Activated T-cell treated with anti-CD3 and anti-CD28 coated beads, Interleukin-2, amount 50 U/mL, for 1 hour (primary cell): ENCODE data around the gene LRRC75A.
"Not testable (repeated sequence)": the region's sequence is repeated elsewhere in the genome, so short reads cannot be mapped to it uniquely, and the experiment has no call there.

Experiments
- DNase-seq: peaks from one replicate; pipeline ENCODE4 v3.0.0-alpha.2; 2020

LRRC75A gene

DNA sequence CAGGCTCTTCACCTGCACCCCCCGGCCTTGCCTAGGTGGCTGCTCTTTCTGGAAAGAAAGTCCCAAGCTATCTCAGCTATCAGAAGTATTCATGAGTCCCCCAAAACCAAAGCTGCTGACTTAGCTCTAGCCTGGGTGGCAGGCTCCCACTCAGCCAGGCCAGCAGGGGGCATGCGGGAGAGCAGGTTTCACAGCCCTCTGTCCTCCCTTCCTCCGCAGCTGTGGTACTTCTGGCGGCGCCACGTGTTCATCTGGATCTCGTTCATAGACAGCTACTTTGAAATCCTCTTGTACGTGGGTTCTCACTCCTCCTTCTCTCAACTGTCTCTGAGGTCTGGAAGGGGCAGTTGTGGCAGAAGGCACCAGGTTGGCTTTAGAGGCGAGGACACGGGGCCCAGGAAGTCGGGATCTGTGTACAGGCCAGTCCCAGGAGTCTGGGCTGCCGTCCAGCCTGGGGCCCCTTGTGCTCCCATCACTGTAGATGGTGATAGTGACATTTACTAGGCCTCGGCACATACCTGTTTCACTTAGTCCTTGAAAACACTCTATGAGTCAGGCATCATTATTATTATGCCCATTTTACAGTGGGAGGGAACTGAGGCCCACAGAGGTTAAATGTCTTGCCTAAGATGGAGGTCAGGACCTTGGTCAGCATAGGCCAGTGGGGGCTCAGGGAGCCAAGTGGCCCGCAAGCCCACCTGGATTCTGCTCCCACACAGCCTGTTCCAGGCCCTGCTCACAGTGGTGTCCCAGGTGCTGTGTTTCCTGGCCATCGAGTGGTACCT lies 63.7 kb downstream of the LRRC75A start:
- DNase-seq, result peak; percentile 59

DNA sequence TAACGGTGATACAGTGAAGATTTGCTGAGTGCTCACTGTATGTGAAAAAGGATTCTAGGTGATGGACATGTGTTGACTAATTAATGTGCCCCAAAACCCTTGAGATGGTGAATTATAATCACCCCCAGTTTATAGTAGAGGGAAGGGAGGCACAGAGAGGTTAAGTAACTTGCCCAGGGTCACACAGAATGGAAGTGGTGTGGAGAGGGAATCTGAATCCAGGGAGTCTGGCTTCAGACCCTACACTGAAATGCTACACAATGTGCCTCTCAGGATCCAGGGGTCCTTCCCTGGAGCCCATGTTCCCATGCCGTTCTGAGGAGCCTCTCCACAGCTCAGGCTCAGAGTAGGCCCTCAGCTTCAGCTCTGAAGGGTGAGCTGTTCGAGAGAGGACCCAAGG lies 65.0 kb downstream of the LRRC75A start:
- no peak for DNase-seq

DNA sequence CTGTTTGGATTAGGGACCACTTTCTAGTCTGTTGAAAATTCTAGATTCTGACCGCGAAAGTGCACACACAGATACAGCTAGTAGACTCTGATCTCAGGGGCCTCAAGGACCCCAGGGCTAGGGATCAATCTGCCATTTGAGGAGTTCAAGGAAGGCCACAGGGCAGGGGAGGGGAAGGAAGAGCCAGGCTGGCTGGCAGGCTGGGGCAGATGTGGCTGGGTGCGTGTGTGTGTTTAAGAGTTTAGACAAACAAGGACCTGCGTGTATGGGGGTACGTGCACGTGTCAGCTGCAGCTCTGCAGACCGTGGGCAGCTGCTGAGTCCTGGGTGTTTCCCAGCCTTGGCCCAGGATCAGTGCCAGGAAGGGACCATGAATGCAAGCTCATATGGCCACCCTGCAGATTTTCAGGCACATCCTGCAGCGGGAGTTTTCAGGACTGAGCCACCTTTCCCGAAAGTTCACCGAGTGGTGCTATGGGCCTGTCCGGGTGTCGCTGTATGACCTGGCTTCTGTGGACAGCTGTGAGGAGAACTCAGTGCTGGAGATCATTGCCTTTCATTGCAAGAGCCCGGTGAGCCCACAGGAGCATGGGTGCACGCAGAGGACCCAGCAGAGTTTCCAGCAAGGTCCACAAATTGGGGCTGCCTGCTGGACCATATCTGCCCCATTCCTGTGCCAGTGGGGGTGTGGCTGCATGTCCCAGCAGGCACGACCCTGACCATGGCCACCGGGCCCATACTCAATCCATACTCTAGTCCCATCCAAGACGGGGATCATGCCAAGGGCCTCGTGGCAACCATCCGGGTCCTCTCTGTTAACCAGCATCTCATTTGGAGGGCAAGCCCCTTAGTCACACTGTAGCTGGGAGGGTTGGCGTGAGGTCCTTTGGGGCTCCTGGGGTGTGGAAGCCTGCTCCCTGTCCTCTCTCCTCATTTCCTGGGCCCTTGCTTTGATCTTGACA lies 66.0 kb downstream of the LRRC75A start:
- DNase-seq, result no peak

DNA sequence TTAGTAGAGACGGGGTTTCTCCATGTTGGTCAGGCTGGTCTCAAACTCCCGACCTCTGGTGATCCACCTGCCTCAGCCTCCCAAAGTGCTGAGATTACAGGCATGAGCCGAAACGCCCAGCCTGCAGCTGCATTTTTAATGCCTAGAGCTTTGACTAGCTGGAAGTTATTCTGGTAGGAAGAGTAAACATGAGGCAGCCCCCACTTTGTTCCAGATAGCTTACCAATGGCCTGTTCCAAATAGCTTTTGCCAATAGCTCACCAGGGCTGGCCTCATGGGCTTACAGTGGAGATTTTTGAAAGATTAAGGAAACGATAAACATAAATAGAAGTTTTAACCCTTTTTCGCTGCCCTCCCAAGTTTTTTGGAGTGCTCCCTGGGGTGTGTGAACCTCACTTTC lies 66.8 kb downstream of the LRRC75A start:
- DNase-seq, result no peak

DNA sequence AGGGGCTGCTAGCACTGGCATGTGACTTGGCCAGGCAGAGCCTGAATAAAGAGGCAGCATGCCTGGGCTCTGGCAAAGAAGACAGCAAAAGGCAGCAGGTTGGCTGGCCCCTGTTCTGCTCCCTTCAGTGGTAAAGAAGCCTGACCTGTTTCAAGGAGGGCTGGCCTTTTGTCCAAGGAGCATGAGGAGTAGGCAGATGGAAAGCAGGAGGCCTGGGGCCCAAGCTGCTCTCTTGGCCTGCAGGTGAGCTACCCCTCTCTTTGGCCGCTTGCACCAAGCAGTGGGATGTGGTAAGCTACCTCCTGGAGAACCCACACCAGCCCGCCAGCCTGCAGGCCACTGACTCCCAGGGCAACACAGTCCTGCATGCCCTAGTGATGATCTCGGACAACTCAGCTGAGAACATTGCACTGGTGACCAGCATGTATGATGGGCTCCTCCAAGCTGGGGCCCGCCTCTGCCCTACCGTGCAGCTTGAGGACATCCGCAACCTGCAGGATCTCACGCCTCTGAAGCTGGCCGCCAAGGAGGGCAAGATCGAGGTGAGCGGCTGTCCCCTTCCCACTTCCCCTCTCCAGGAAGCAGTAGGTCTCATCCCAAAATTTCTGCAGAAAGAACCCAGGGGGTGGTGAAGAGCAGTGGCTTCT lies 68.6 kb downstream of the LRRC75A start:
- DNase-seq, result no peak

DNA sequence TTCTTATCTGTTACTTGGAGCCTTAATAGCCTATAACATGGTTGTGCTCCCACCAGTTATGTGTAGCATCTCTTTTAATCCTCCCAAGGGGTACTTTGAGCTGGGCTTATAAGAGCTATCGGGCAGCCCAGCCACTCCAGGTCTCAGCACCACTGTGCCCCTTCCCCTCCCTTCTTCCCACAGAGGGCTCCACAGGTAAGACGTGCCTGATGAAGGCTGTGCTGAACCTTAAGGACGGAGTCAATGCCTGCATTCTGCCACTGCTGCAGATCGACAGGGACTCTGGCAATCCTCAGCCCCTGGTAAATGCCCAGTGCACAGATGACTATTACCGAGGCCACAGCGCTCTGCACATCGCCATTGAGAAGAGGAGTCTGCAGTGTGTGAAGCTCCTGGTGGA lies 69.6 kb downstream of the LRRC75A start:
- DNase-seq, result no peak

DNA sequence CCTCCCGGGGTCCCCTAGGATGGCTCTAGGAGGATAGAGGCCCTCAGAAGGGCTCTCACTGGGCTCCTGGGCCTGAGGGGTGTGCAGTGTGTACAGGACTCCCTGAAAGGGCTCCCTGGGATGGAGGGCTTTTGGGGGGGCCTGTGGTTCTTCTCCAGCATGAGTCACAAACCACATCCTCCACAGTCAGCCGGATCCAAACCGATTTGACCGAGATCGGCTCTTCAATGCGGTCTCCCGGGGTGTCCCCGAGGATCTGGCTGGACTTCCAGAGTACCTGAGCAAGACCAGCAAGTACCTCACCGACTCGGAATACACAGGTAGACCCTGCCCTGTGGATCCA lies 72.1 kb downstream of the LRRC75A start:
- peak; percentile 51 for DNase-seq

DNA sequence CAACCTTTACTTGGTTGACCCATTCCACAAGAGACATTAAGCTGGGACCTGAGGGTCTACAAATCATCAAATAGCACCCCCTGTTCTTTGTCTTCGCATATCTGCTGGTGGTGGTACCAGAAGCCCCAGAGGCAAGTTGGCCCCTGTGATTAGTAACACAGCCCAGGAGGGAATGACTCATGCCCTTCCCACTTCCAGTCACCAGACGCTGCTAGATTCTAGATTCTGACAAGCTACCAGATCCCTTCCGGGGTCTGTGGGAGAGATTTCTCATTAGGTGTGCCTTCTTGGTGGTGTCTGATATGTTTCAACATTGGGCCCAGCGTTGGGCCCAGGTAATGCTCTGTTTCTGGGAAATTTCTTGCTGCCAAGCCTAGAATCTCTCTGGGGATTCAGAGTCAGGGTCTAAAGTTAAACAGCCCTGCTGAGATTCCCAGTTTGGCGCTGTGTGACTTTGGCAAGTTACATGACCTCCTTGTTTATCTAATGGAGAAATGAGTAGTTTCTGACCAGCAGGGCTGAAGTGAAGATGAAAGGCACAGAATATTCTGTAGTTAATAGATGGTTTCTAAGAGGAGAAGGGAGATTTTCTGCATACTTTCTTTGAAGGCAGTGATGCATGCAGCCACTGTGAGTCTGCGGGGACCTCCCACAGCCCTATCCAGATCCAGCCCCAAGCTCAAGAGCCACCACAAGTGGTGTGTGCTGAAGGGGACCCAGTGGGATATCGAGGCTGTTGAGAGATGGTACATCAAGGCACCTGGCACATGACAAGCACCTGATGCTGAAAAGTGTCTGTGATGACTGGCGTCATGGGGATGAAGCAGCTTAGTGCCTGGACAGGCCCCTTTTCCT lies 72.7 kb downstream of the LRRC75A start:
- no peak for DNase-seq

DNA sequence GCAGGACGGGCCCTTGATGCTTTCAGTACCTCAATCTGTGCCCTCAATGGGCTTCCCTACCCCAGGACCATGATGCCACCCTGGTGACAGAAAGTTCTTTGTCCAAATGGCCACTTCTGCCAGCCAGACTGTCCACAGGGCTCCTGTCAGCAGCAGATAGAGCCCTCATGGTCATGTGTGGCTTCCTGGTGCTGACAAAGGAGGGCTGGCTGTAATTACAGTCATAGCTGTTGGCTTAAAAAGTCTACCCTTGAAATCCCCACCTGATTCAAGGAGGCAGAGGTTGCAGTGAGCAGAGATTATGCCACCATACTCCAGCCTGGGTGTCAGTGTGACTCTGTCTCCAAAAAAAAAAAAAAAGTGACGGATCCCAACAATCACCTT lies 73.3 kb downstream of the LRRC75A start:
- no peak for DNase-seq

DNA sequence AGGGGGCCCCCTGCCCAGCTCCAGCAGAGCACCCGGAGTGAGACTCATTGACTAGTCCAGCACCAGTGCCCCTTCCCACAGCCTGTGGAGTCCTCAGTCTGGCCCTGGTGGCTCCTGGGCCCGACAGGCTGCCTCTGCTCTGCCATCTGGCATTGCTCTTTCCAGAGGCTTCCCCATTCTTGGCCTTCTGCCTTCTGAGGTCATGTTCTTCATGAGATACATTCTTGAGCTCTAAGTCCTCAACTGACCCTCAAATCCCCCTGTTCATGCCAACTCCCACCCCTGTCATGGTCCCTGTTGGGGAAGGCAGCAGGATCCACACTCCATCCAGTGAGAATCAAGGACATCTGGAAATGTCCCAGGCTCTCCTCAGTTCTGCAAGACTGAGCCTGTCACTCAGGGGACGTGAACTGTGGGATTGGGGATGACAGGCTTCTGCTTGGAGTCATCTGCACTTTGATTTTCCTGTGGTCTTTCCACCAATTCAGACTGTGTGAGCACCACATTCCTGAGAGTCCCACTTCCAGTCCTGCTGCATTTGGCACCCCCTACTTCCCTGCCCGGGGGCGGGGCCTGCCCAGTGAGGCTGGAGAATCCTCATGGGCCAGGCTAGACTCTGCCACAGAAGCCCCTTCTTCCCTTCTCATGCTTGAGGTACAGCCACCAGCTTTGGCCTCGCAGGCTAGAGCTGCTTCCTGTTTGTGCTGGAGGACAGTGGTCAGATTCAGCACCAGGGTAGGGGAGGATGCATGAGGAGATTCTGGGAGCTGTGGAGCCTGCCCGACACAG lies 73.9 kb downstream of the LRRC75A start:
- DNase-seq, result no peak

DNA sequence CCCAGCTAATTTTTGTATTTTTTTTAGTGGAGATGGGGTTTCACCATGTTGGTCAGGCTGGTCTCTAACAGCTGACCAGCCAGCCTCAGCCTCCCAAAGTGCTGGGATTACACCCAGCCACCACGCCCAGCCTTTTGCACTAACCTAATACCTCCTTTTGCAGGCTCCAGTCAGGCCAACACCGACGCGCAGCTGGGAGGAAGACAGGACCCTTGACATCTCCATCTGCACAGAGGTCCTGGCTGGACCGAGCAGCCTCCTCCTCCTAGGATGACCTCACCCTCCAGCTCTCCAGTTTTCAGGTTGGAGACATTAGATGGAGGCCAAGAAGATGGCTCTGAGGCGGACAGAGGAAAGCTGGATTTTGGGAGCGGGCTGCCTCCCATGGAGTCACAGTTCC lies 74.6 kb downstream of the LRRC75A start:
- no peak for DNase-seq

DNA sequence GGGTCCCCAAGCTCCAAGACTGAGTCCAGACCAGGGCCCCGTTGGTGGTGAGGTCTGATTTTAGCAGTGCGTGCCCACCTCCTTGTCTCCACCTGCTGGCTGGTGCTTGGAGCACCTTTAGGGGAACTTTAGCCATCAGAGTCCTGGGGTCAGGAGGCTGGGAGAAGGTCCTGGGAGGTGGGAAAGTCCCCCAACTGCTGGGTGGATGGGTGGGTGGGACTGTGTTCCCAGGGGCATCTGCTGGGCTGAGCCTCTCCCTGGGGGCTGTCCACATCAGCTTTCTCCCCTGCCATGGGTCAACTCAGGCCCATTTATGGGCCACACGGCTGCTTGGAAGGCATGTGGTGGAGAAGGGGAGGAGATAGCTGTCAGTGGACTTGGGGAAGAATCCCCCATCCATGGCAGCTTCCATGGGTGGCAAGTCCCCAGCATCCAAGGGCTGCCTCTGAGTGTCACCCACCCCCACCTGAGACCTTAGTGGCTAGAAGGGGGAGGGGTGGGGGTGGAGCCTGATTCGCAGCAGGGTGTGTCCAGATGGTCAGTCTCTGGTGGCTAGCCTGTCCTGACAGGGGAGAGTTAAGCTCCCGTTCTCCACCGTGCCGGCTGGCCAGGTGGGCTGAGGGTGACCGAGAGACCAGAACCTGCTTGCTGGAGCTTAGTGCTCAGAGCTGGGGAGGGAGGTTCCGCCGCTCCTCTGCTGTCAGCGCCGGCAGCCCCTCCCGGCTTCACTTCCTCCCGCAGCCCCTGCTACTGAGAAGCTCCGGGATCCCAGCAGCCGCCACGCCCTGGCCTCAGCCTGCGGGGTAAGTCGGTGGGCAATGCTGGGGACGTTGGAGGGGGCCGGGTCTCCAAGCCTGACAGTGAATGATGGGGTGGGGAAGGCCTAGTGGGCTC lies 76.7 kb downstream of the LRRC75A start, which contains the start of gene TRPV2:
TRPV2 (plus strand) TSS at position 541 of the 894 bp plus-strand sequence. CDS start 2,098 bp downstream, outside the sequence.
- peak; percentile 64 for DNase-seq

DNA sequence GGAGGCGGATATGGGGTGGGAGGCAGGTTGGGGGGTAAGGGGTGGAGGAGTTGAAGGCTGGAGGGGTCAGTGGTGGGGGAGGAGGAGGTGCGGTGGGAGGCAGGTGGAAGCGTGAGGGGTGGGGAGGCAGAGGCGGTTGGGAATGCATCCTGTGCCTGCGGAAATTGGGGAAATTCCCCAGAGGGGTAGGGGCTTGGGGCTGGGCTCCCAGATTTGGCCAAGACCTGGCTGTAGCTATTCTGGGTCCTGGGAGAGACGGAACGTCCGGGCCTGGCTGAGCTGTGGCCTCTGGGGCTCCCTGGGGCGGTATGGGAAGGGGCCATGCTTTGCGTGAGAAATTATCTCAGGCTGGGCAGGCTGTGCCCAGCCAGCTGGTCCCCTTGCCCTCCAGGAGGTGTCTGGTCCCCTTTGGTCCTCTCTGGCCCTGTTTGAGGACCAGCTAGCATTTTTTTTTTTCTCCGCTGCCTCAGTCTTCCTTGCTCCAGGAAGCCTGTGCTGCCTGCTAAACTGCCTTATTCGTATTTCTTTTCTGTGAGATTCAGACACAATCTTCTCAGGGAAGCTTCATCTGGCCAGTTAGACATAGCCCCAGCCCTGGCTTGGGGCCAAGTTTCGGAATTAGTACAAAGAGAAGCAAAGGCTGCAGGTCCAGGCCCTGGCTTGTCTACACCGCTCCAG lies 83.9 kb downstream of the LRRC75A start:
- no peak for DNase-seq

DNA sequence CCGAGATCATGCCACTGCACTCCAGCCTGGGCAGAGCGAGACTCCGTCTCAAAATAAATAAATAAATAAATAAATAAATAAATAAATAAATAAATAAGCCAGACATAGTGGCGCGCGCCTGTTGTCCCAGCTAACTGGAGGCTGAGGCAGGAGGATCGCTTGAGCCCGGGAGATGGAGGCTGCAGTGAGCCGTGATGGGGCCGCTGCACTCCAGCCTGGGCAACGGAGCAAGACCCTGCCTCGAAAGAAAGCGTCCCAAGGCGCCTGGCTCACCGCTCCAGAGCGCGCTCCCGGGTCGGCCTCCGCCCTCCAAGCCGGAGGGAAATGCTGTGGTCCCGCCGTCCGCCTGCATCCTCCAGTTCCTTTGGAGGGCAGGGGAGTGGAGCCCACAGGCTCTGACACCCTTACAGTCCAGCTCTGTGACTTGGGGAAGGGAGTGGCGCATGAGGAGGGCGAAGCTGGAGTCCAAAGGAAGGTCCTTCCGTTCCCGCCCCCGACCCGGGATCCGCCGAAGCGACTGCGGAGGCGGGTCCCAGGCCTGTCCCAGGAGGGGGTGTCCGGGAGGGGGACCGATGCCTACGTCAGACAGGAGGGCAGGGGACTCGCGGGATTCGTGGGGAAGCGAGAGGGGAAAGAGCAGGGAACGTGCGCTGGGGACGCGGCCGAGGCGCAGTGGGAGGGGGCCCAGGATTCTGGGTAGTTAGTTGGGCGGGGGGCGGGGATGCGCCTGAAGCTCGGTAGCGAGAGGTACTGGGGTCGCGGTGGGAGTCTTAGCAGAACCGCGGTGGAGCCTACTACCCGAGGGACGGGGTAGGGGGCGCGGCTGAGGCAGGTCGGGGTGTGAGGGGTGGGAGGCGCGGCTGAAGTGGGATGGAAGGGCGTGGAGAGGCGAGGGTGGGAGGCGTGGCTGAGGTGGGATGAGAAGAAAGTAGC lies 85.0 kb downstream of the LRRC75A start:
- no peak for DNase-seq

DNA sequence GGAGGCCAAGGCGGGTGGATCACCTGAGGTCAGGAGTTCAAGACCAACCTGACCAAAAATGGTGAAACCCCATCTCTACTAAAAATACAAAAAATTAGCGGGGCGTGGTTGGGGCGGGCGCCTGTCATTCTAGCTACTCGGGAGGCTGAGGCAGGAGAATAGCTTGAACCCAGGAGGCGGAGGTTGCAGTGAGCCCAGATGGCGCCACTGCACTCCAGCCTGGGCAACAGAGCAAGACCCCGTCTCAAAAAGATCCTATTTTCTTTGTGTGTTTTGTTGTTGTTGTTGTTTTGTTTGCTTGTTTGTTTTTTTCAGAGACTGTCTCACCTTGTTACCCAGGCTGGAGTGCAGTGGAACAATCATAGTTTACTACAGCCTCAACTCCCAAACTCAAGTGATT lies 88.1 kb downstream of the LRRC75A start:
- not testable (repeated sequence) for DNase-seq

DNA sequence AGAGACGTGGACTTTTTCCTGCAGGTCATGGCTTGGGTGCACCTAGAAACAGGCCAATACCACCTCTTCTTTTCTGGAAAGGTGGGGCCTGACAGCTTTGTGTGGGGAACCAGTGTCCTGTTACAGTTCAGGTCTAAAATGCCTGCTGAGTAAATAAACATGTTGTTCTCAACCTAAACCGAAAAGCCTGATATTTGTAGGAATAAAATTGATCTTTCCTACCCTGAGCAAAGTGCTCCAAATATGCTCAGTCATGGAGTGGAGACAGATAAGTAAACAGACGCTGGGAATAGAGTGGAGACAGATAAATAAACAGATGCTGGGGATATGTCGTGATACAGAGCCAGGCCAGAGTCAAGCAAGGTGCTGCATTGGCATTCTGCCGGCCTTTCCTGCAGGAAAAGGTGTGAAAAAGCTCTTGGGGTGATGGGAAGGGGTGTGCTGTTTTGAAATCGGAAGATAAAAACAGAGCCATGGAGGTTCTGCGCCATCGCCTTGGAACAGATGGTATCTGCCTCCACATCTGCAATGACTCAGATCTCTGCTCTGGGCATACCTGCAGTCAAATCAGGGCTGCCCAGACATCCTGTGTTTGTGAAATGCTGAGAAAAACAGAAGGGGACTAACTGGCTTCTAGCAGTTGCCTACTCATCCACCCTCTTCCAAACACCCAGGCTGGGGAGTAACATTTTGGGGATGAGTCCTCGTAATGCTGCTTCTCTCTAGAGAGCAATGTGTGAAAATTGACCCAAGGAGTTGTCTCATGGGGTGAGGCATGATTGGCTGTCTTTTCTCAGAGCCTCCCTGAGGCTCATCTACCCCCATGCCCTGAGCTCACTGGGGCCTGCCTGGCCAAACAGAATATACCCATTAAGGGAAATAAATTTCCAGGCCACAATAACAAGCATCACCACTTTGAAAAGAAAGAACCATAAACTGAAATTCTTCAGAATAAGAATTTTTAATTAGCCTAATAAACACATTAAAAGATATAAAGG lies 93.4 kb downstream of the LRRC75A start:
- DNase-seq, result no peak

DNA sequence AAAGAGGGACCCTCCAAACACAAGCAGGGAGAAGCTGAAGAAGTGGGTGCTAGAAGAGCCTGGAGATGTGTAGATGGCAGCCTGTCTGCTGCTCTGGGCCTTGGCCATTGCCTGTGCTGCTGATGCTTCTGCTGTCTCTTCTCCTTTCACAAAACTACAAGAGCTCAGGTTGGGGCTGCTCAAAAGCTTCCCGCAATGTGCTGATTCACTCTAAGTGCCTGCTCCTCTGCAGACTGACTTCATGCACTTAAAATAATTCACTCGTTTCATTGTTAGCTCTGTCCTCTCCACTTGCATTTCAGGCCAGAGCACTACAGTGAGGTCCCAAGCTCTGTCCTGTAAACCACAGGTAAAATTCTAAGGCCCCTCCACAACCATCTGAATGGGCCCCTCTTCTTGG lies 95.3 kb downstream of the LRRC75A start:
- not testable (repeated sequence) for DNase-seq
